Left ventricle myocardium inferior (tissue), 1 donor: ENCODE measurements around the gene ARHGEF39. TPM values are rescaled to one million over a fixed set of nuclear protein-coding genes. Genes with fewer than 3 reads are reported as not detected.
A peak's percentile ranks its signal among the peaks of the same experiment; 100 is the strongest.
"Not testable (repeated sequence)": the region's sequence is repeated elsewhere in the genome, so short reads cannot be mapped to it uniquely, and the experiment has no call there.

Experiments
- DNase-seq: peaks from one replicate; pipeline ENCODE4 v3.0.0-alpha.2; 2020
- H3K27ac ChIP-seq: fragments of 200-600 bp; replicated peaks from 2 replicates; pipeline ENCODE4 v1.8.0; 2021
- H3K27me3 ChIP-seq: fragments of 200-600 bp; 2 replicates; pipeline ENCODE4 v1.8.0; 2021; ENCODE audit warnings: low read depth
- H3K36me3 ChIP-seq: fragments of 200-600 bp; 2 replicates; pipeline ENCODE4 v1.8.0; 2021
- H3K4me1 ChIP-seq: fragments of 200-600 bp; 2 replicates; pipeline ENCODE4 v1.8.0; 2021
- H3K4me3 ChIP-seq: fragments of 200-600 bp; 2 replicates; pipeline ENCODE4 v1.8.0; 2021; ENCODE audit warnings: mild to moderate bottlenecking, moderate library complexity
- H3K9me3 ChIP-seq: fragments of 200-600 bp; replicated peaks from 2 replicates; pipeline ENCODE4 v1.8.0; 2021
- CTCF ChIP-seq: fragments of 200-600 bp; IDR thresholded peaks from 2 replicates; pipeline ENCODE4 v1.8.0; 2021; ENCODE audit warnings: antibody characterized with exemption, mild to moderate bottlenecking, borderline replicate concordance
- intact Hi-C: fragments of 100-400 bp; cut with micrococcal nuclease; formaldehyde crosslinking; loops from one replicate; pipeline ENCODE4 v1.11.0; 2022
- total RNA-seq: library from RNA; stranded (reverse); fragmentation: NEBNext Ultra II Directional; extraction: Animal tissue kit (Norgen Biotek cat#: 25700); gene quantifications from one replicate; pipeline ENCODE4 v1.2.1, GENCODE V29; 2021
- donor health status: DM: no; HTN: yes; CAD: no; lungs with severe emphysema.

ARHGEF39 gene
- total RNA-seq, 1 donor from 2014 or later: 0.27 TPM

DNA sequence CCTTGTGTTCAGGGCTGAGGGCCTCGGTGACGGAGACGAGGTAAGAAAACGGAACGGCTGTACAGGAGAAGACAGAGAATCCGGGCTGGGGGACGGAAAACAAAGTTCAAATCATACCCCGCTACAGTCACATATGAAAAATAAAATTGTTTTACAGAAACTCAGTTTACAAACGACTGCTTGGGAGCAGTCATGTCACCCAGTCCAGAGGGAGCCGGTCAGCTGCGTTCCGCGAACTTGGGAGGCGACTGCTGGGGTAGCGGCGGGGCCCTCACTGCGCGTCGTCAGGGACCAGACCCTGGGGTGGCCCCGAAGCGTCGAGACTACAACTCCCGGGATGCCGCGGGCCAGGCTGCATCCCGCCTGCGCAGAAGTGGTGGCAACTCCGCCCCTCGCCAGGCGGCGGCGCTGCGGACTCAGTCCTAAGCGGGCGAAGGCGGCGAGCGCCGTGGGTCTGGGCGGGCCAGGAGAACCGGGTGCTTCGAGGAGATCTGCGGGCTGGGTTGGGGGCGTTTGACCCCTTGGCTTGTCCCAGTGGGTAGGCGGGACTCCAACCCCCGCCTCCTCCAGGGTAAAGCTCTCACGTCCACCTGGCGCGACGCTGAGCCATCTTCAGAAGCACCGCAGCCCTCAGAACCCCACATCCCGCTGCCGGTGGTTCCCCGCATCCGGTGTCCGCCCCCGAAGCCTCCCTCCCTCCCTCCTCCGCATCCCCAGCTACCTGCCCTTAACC lies 18.3 kb downstream of the ARHGEF39 start:
- peaks cover 14% of the 10 kb centered on the region for H3K4me1 ChIP-seq

DNA sequence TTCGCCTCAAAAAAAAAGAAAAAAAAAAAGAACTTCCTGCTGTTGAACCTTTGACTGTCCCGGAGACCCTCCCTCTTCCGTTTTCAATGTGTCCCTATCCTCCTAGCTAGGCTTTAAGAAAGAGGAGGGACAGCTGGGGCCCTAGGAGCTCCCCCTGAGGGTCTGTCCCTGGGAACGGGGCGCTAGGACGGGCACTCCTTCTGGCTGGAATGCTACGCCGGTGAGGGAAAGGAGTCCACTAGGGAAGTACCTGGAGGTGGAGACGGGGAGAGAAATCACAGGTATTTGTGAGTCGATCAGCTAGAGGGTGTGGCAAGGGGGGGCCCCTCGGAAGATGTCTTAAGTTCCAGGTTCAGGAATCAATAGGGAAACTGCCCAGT lies 18.9 kb downstream of the ARHGEF39 start:
- Histone ChIP-seq H3K36me3 (no peaks in the 10 kb centered on the region), H3K4me3 (peak overlapping the region; percentile 78), H3K27ac (peak overlapping the region; percentile 82), H3K9me3 (no peaks in the 10 kb centered on the region), H3K4me1 (peaks cover 14% of the 10 kb centered on the region), H3K27me3 (no peaks in the 10 kb centered on the region)
- DNase-seq: no peak
- intact Hi-C loops: loop anchor here (5.0 kb wide), 1 partner anchor 86 kb away; the partner anchor contains the start of genes CREB3 and TLN1
- no peak for TF ChIP-seq CTCF

More for the DNA sequence above, 18.3 kb downstream of the ARHGEF39 start:
- Histone ChIP-seq H3K27ac (peak overlapping the region; percentile 82), H3K4me3 (peak overlapping the region; percentile 78), H3K36me3 (no peaks in the 10 kb centered on the region), H3K9me3 (no peaks in the 10 kb centered on the region), H3K27me3 (no peaks in the 10 kb centered on the region)
- DNase-seq: peak; percentile 93
- peak; percentile 96 for TF ChIP-seq CTCF
- intact Hi-C loops: loop anchor here (5.0 kb wide), 1 partner anchor 86 kb away; the partner anchor contains the start of genes CREB3 and TLN1

GRCh38 chr9:35645736-35646135 lies 19.3 kb downstream of the ARHGEF39 start:
- not testable (repeated sequence) for H3K9me3 ChIP-seq, H3K36me3 ChIP-seq, DNase-seq, H3K27me3 ChIP-seq
- Histone ChIP-seq H3K4me1 (peaks cover 14% of the 10 kb centered on the region), H3K4me3 (peak overlapping the region; percentile 78), H3K27ac (peak overlapping the region; percentile 82)
- intact Hi-C loops: loop anchor here (5.0 kb wide), 1 partner anchor 87 kb away; the partner anchor contains the start of genes CREB3 and TLN1

DNA sequence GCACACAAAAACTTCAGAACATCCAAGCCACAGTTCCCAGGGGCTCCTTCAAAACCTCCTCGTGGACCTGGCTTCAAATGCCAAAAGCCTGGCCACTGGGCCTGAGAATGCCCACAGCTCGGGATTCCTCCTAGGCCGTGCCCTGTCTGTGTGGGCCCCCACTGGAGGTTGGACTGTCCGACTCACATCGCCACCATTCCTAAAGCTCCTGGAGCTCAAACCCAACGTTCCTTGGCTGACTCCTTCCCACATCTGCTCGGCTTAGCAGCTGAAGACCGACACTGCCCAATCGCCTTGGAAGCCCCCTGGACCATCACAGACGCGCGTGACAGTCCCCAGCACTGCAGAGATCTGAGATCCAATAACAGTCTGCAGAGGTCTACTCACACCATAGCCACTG lies 21.9 kb downstream of the ARHGEF39 start:
- intact Hi-C loops: no loop called here
- Histone ChIP-seq H3K27ac (no peak overlapping the region), H3K27me3 (no peaks in the 10 kb centered on the region), H3K4me1 (peaks cover 14% of the 10 kb centered on the region), H3K9me3 (no peaks in the 10 kb centered on the region), H3K36me3 (no peaks in the 10 kb centered on the region), H3K4me3 (no peak overlapping the region)
- no peak for DNase-seq
- TF ChIP-seq CTCF: no peak

DNA sequence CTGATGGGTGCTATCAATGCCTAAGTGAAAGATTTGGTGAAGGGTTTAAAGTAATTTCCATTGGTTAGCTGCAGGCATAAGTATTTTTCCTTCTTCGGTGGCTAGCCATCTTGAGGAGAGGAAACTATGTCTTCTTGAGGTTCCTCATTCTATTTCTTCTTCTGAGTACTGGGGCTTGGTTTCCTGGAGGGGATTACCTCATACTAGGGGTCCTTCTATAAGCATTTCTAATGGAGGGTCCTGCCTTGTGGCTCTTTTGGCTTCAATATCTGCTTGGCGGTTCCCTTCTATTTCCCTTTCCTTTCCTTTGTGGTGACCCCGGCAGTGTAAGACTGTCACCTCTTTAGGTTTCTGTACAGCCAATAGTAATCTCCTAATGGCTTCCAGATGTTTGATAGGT lies 23.5 kb downstream of the ARHGEF39 start:
- H3K27ac ChIP-seq, intact Hi-C loops, H3K4me1 ChIP-seq, DNase-seq, H3K36me3 ChIP-seq, H3K27me3 ChIP-seq, H3K4me3 ChIP-seq, H3K9me3 ChIP-seq: not testable (repeated sequence)

GRCh38 chr9:35640431-35640830 lies 24.6 kb downstream of the ARHGEF39 start:
- H3K4me3 ChIP-seq, H3K36me3 ChIP-seq, intact Hi-C loops: not testable (repeated sequence)

DNA sequence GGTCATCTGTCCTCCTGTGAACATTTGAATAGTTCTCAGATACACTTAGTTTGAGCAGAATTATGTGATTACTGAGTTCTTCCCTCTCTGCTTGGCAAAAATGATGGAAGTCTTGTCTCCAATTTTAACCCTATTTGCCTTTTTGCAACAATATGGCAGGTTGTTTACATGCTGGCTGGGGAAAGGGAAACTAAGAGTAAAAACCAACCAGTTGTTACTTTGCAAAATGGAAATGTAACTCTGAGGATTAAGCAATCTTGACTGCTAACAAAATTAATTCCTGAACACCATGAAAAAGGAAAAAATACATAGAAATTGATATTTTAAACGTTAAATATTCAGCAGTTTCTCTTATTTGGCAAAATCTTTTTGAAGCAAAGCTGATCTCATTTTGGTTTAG lies 25.4 kb downstream of the ARHGEF39 start:
- TF ChIP-seq CTCF: no peak
- Histone ChIP-seq H3K27ac (no peak overlapping the region), H3K27me3 (no peaks in the 10 kb centered on the region), H3K4me1 (peaks cover 4% of the 10 kb centered on the region), H3K4me3 (no peak overlapping the region), H3K36me3 (no peaks in the 10 kb centered on the region), H3K9me3 (no peaks in the 10 kb centered on the region)
- intact Hi-C loops: no loop called here
- DNase-seq: no peak

More at GRCh38 chr9:35640431-35640830, 24.6 kb downstream of the ARHGEF39 start:
- not testable (repeated sequence) for H3K9me3 ChIP-seq, H3K27ac ChIP-seq, H3K4me1 ChIP-seq, DNase-seq, H3K27me3 ChIP-seq

DNA sequence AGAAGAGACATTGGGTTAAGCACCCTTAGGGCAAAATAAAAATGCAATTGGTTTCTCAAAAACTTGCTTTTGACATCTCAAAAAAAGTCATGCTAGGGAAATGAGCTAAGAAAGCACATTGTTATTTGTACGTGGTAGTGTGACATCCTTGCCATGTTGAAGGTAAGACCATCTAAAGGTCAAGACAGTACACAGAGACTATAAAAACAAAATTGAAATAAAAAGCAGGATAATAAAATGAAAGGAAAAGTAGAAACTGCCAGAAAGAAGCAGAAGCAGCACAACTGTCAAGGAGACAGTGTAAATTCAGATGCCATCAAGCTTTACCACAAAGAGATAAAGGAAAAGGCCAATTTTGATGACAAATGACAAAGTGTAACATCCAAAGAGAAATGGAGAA lies 25.8 kb downstream of the ARHGEF39 start:
- H3K27ac ChIP-seq, H3K4me3 ChIP-seq, H3K27me3 ChIP-seq, H3K36me3 ChIP-seq, DNase-seq, H3K4me1 ChIP-seq, H3K9me3 ChIP-seq, intact Hi-C loops: not testable (repeated sequence)

GRCh38 chr9:35638751-35639150 lies 26.2 kb downstream of the ARHGEF39 start:
- H3K36me3 ChIP-seq, DNase-seq, H3K27me3 ChIP-seq, H3K9me3 ChIP-seq, H3K27ac ChIP-seq, H3K4me3 ChIP-seq, intact Hi-C loops, H3K4me1 ChIP-seq: not testable (repeated sequence)

- DNase-seq: not testable (repeated sequence)
These were observed 27.5 kb downstream of the ARHGEF39 start for GRCh38 chr9:35637427-35637955.

More at GRCh38 chr9:35637427-35637955, 27.5 kb downstream of the ARHGEF39 start:
- H3K27ac ChIP-seq, H3K36me3 ChIP-seq, H3K4me1 ChIP-seq, H3K27me3 ChIP-seq, intact Hi-C loops, H3K4me3 ChIP-seq, H3K9me3 ChIP-seq: not testable (repeated sequence)
